Chondrocyte (in vitro differentiated cells): ENCODE measurements around the gene COL25A1. TPM values are rescaled to one million over a fixed set of nuclear protein-coding genes. Genes with fewer than 3 reads are reported as not detected.

ENCODE experiments used
- DNase-seq: peaks from one replicate; pipeline ENCODE4 v3.0.0; 2021; ENCODE audit warnings: mixed read lengths, low spot score
- H3K27ac Mint-ChIP-seq: one replicate; pipeline ENCODE4 v1.8.0; 2021; ENCODE audit warnings: mild to moderate bottlenecking, moderate library complexity, mixed read lengths; ENCODE audit not compliant: unreplicated experiment
- H3K27me3 Mint-ChIP-seq: 2 replicates; pipeline ENCODE4 v1.8.0; 2021; ENCODE audit warnings: low read depth, mixed read lengths
- H3K36me3 Mint-ChIP-seq: 2 replicates; pipeline ENCODE4 v1.8.0; 2021; ENCODE audit warnings: low read depth, mixed read lengths
- H3K4me1 Mint-ChIP-seq: 2 replicates; pipeline ENCODE4 v1.8.0; 2021; ENCODE audit warnings: low read depth, mild to moderate bottlenecking, mixed read lengths
- H3K4me3 Mint-ChIP-seq: one replicate; pipeline ENCODE4 v1.8.0; 2021; ENCODE audit warnings: mild to moderate bottlenecking, moderate library complexity, mixed read lengths; ENCODE audit not compliant: unreplicated experiment
- H3K9me3 Mint-ChIP-seq: 2 replicates; pipeline ENCODE4 v1.8.0; 2021; ENCODE audit warnings: low read depth, mixed read lengths
- CTCF ChIP-seq: fragments of 200-600 bp; sonication (generic); IDR thresholded peaks from 2 replicates; pipeline ENCODE4 v1.5.0; 2021; ENCODE audit warnings: antibody characterized with exemption, mild to moderate bottlenecking, moderate library complexity
- total RNA-seq: library from RNA; stranded (reverse); gene quantifications from 3 replicates; pipeline ENCODE4 v1.2.1, GENCODE V29; 2021

The COL25A1 gene
- total RNA-seq, 1 donor from 2014 or later = 0.45 TPM

GRCh38 chr4:108919226-108919893, 383.1 kb downstream of the COL25A1 start:
- no peak for DNase-seq
- no peak for TF ChIP-seq CTCF
- H3K27me3 Mint-ChIP-seq = no peaks in the 10 kb centered on the region
- H3K36me3 Mint-ChIP-seq = no peaks in the 10 kb centered on the region
- H3K4me3 Mint-ChIP-seq = no peak overlapping the region
- H3K9me3 Mint-ChIP-seq = no peaks in the 10 kb centered on the region
- no peak overlapping the region for H3K27ac Mint-ChIP-seq
- peaks cover 6% of the 10 kb centered on the region for H3K4me1 Mint-ChIP-seq

GRCh38 chr4:108917255-108917654, 385.2 kb downstream of the COL25A1 start:
- Mint-ChIP-seq H3K27me3 (no peaks in the 10 kb centered on the region), H3K9me3 (no peaks in the 10 kb centered on the region), H3K27ac (no peak overlapping the region)

DNA sequence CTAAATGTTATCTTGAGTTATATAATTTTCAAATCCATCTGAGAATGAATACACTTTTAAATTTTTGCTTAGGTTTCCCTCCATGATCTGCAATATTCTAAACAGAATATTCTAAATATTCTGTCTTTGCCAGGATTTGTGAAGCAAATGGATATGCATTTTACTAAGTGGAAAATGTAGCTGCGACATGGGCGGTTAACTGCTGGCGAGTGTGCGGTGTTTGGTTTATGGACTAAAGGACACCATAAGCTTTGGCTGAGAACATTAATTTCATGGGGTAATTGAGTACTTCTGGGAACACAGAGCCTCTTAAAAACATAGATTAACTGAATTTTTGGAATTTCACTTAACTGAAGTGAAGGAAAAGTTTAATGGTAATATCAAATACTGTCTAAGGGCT, 385.8 kb downstream of the COL25A1 start:
- Mint-ChIP-seq H3K9me3 (no peaks in the 10 kb centered on the region), H3K4me3 (no peak overlapping the region), H3K4me1 (peaks cover 6% of the 10 kb centered on the region), H3K27me3 (no peaks in the 10 kb centered on the region), H3K27ac (no peak overlapping the region), H3K36me3 (no peaks in the 10 kb centered on the region)
- DNase-seq = no peak
- no peak for TF ChIP-seq CTCF

More at GRCh38 chr4:108917255-108917654, 385.2 kb downstream of the COL25A1 start:
- no peak for DNase-seq
- Mint-ChIP-seq H3K4me1 (peaks cover 6% of the 10 kb centered on the region), H3K36me3 (no peaks in the 10 kb centered on the region), H3K4me3 (no peak overlapping the region)
- TF ChIP-seq CTCF = no peak

DNA sequence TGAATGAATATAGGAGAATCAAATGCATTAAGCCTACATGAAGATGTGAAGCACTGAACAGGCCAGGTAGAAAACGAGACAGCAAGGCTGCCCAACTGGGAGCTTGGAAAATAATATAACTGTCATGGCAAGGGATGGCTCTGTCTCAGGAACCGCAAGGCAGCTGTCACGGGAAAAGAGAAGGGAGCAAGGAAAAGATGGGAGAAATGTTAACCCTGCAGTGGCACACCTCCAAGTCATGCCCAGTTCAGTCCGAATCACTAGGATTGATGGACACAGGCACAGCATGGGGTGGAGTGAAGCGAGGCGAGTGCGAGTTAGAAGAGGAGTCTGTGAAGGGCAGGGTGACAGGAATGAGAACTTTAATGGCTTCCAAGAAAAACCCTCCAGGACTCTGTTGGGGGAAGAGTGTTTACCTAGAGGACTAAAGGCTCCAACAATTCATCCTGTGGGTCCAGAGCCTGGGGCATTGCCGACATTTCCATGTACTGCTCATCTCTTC, 395.5 kb downstream of the COL25A1 start:
- no peak for TF ChIP-seq CTCF
- Mint-ChIP-seq H3K4me1 (no peaks in the 10 kb centered on the region), H3K9me3 (no peaks in the 10 kb centered on the region), H3K4me3 (no peak overlapping the region), H3K27ac (no peak overlapping the region), H3K27me3 (no peaks in the 10 kb centered on the region), H3K36me3 (no peaks in the 10 kb centered on the region)
- no peak for DNase-seq

DNA sequence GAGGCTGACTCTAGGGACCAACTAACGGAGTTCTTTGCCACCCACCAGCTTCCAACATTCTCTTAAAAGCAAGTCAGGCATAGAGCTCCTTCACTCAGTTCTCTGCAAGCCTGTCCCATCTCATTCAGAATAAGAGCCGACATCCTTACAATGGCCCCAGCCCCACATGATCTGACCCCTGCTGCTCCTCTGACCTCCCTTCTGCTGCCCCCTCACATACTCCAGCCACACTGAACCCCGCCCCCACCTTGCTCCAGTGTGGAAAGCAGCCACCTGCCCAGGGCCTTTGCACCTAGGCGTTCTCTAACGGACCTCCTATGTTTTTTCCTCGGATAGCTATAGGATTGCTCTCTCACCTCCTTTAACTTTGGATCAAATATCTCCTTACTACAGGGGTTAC, 396.5 kb downstream of the COL25A1 start:
- Mint-ChIP-seq H3K4me1 (peaks cover 6% of the 10 kb centered on the region), H3K9me3 (no peaks in the 10 kb centered on the region), H3K27me3 (no peaks in the 10 kb centered on the region), H3K27ac (no peak overlapping the region), H3K4me3 (no peak overlapping the region), H3K36me3 (no peaks in the 10 kb centered on the region)
- no peak for TF ChIP-seq CTCF
- DNase-seq = no peak
